ENCODE measurements around the gene NUP160. TPM values are rescaled to one million over a fixed set of nuclear protein-coding genes. Genes with fewer than 3 reads are reported as not detected.
"Not testable (repeated sequence)": the region's sequence is repeated elsewhere in the genome, so short reads cannot be mapped to it uniquely, and the experiment has no call there.

The NUP160 gene
- total RNA-seq, 4 donors from 2014 or later, result 17.3 to 45.4 (median 22.7) TPM

DNA sequence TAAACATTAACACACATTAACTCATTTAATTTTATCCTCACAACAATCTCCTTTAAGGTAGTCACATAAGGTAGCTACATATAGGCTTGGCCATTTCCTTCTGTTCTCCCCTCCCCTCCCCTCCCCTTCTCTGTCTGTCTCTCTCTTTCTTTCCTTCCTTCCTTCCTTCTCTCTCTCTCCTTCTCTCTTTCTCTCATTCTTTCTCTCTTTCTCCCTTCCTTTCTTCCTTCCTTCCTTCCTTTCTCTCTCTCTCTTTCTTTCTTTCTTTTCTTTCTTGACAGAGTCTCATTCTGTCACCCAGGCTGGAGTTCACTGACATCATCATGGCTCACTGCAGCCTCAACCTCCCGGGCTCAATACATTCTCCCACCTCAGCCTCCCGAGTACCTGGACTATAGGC is 22.3 kb upstream of the NUP160 start:
- peaks cover 0 to 5% (median 2%) of the 10 kb centered on the region in 4 donors for H3K9me3 ChIP-seq
- peaks cover 0 to 1% (median 0%) of the 10 kb centered on the region in 4 donors for H3K4me1 ChIP-seq
- no peak overlapping the region for H3K27ac ChIP-seq
- H3K27me3 ChIP-seq, result no peaks in the 10 kb centered on the region
- H3K36me3 ChIP-seq, result no peaks in the 10 kb centered on the region
- no peak overlapping the region for H3K4me3 ChIP-seq
- TF ChIP-seq POLR2A (IDR thresholded peaks at IDR 0.05) (no peak), CTCF (IDR thresholded peaks at IDR 0.05) (no peak)
- no peak for DNase-seq

DNA sequence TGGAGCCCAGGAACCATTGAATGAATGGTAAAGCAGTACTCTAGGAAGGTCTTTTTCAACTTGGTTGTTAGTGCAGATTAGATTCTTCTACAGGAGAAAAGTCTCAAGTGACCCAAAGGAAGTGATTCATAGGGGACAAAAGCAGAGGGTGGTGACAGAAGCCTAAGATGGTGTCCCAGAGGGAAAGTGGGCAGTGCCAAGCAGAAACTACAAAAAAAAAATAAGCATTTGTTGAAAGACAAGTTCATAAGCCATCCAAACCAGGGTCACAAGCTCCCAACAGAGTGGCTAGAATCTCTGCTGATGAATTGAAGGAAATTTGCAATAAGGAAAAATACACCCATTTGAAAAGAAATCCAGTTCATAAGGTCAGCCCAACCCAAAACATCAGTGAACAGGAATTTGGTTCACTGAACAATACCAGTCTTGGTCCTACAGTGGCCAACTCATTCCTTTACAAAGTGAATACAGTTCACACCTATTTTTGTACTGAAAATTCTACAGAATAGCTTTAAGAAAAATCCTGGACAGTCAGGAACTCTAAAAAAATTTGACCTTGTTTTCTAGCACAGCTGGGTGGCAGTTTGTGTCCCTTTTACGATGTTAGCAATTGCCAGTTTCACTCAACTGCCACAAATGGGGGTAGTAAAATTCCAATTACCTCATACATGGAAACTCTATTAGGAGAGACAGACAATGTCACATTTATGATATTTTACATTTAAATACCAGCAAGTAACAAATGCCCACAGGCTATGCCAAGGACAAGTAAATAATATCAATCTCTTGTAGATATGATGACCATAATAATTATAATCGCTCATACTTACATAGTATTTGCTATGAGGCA is 21.6 kb upstream of the NUP160 start:
- TF ChIP-seq POLR2A (IDR thresholded peaks at IDR 0.05) (no peak), CTCF (IDR thresholded peaks at IDR 0.05) (no peak)

GRCh38 chr11:47867823-47868222 is 19.7 kb upstream of the NUP160 start:
- Histone ChIP-seq H3K27me3 (no peaks in the 10 kb centered on the region), H3K4me3 (no peak overlapping the region), H3K27ac (no peak overlapping the region), H3K4me1 (peaks cover 0 to 5% (median under 1%) of the 10 kb centered on the region in 4 donors), H3K36me3 (no peaks in the 10 kb centered on the region), H3K9me3 (no peaks in the 10 kb centered on the region)
- TF ChIP-seq CTCF (IDR thresholded peaks at IDR 0.05) (no peak), POLR2A (IDR thresholded peaks at IDR 0.05) (no peak)
- DNase-seq, result no peak

More for the DNA sequence above, 21.6 kb upstream of the NUP160 start:
- Histone ChIP-seq H3K9me3 (no peaks in the 10 kb centered on the region), H3K36me3 (no peaks in the 10 kb centered on the region), H3K4me1 (peaks cover 0 to 5% (median 0%) of the 10 kb centered on the region in 4 donors), H3K4me3 (no peak overlapping the region), H3K27me3 (no peaks in the 10 kb centered on the region), H3K27ac (no peak overlapping the region)
- DNase-seq, result no peak

DNA sequence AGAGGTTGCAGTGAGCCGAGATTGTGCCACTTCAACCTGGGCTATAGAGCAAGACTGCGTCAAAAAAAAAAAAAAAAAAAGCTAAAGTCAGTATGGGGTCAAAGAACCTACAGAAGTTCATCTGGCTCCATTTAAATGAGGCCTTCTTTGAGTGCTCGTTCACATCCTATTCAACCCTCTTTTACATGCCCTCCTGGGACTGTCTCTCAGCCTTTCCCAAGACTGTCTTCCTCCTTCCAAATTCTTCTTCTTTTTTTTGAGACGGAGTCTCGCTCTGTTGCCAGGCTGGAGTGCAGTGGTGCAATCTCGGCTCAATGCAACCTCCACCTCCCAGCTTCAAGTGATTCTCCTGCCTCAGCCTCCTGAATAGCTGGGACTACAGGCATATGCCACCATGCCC is 18.7 kb upstream of the NUP160 start:
- H3K4me1 ChIP-seq, result peaks cover 0 to 12% (median 2%) of the 10 kb centered on the region in 4 donors
- not testable (repeated sequence) for DNase-seq, H3K27me3 ChIP-seq, H3K9me3 ChIP-seq, H3K4me3 ChIP-seq, H3K27ac ChIP-seq, H3K36me3 ChIP-seq

DNA sequence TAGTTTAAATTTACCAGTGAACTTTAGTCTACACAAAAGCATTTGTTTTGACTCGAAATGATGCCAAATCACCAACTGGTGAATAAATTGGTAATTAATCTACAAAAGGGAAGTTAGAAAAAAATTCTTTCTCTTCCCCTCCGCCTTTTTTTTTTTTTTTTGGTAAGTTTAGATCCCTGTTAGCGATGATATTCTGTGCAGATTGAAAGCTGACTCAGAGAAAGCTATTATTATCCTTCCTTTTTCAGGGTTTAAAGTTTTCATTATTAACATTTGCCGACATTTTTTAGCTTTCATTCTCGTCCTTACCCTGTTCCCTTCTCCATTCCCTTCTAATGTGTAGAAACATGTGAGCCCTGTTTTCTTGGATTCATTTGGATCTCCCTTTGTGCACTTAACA is 16.8 kb upstream of the NUP160 start:
- no peaks in the 10 kb centered on the region for H3K9me3 ChIP-seq
- no peaks in the 10 kb centered on the region for H3K36me3 ChIP-seq
- H3K27ac ChIP-seq, result peak overlapping the region in 1 of 4 donors; percentile 32
- TF ChIP-seq POLR2A (IDR thresholded peaks at IDR 0.05) (no peak), CTCF (IDR thresholded peaks at IDR 0.05) (no peak)
- no peak for DNase-seq
- H3K4me3 ChIP-seq, result no peak overlapping the region
- H3K27me3 ChIP-seq, result no peaks in the 10 kb centered on the region
- H3K4me1 ChIP-seq, result peaks cover 0 to 12% (median 2%) of the 10 kb centered on the region in 4 donors

DNA sequence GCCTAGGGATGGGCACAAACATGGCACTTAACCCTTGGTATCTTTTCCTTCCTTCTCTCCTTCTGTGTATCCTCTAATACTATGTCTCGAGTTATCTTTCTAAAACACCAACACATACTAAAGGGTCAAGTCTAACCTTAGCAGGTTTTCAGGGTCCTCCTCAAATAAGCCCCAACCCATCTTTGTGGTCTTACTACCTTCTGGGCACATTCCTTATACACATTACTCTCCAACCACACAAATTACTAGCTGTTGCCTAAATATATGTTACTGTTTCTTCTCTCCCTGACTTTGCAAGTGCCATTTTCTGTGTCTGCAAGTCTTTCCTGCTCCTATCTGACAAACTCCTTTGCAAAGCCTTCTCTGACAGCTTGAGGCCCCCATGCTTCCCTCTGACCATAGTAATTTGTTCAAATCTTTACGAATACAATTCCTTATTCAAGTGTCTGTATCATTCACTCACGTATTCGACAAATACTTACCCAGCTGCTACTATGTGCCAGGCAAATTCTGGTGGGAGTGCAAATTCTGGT is 15.8 kb upstream of the NUP160 start:
- H3K27ac ChIP-seq, result peak overlapping the region in 2 of 4 donors; percentile 1 to 27
- H3K36me3 ChIP-seq, result no peaks in the 10 kb centered on the region
- DNase-seq, result no peak
- H3K4me1 ChIP-seq, result peaks cover 0 to 12% (median 2%) of the 10 kb centered on the region in 4 donors
- no peak overlapping the region for H3K4me3 ChIP-seq
- H3K27me3 ChIP-seq, result no peaks in the 10 kb centered on the region
- TF ChIP-seq CTCF (IDR thresholded peaks at IDR 0.05), result no peak
- TF ChIP-seq POLR2A (IDR thresholded peaks at IDR 0.05), result no peak
- no peaks in the 10 kb centered on the region for H3K9me3 ChIP-seq
